Mononuclear cell (primary cell): ENCODE results near the gene OTOG. TPM values are rescaled to one million over a fixed set of nuclear protein-coding genes. Genes with fewer than 3 reads are reported as not detected.

Source experiments
- H3K27me3 ChIP-seq: 2 replicates; pipeline ENCODE4 v1.6.0; 2011; ENCODE audit warnings: low read length, control low read depth; ENCODE audit not compliant: insufficient read depth
- H3K4me1 ChIP-seq: 2 replicates; pipeline ENCODE4 v1.5.1; 2011; ENCODE audit warnings: mild to moderate bottlenecking, low read length, control low read depth; ENCODE audit not compliant: insufficient read depth
- H3K4me3 ChIP-seq: 2 replicates; pipeline ENCODE4 v1.5.1; 2011; ENCODE audit warnings: mild to moderate bottlenecking, low read length, moderate library complexity
- H3K9me3 ChIP-seq: 2 replicates; pipeline ENCODE4 v1.5.1; 2011; ENCODE audit warnings: low read depth, mild to moderate bottlenecking, control low read depth, low read length
- total RNA-seq: library from RNA; depleted of rRNA; stranded (reverse); fragments of >200 nt; gene quantifications from one replicate; pipeline ENCODE4 v1.2.3, GENCODE V29; 2012

Gene OTOG
- total RNA-seq, 1 donor = not detected

GRCh38 chr11:17558916-17559315, 11.9 kb downstream of the OTOG start:
- H3K4me3 ChIP-seq = no peak overlapping the region
- no peaks in the 10 kb centered on the region for H3K27me3 ChIP-seq
- H3K4me1 ChIP-seq = no peaks in the 10 kb centered on the region
- H3K9me3 ChIP-seq = no peaks in the 10 kb centered on the region

GRCh38 chr11:17559341-17560087, 12.5 kb downstream of the OTOG start:
- Histone ChIP-seq H3K27me3 (no peaks in the 10 kb centered on the region), H3K9me3 (no peaks in the 10 kb centered on the region), H3K4me1 (no peaks in the 10 kb centered on the region), H3K4me3 (no peak overlapping the region)

DNA sequence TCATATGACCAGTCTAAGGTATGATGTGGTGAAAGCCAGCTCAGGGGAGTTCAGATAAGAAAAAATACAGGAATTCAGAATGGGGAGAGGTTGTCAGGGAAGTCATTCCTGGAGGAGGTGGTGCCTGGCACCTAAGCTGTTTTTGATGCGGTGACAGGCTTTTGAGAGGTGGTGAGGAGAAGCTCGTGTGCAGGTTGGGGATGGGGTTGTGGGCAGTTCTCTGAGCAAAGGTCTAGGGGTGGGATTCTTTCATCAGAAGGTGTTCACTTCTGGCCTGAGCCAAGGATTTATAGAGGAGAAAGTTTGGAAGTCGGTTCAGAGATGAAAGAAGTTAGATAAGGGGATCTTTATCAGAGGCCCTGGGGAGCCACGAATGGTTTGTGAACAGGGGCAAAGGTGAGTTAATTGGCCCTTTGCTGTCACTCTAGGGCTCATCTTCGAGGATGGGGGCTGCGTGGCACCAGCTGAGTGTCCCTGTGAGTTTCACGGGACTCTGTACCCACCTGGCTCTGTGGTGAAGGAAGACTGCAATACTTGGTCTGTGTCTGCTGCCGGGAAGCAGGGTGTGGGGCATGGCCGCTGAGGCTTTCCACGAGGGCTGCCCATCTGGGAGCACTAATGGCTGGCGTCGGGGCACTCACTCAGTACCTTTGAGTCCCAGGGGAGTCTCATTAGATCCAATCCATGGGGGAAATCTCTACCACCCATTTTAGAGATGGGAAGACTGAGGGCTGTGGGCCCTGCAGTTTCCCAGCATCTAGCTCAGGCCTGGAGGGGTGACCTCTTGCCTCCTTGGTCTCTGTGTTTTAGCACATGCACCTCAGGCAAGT, 13.4 kb downstream of the OTOG start:
- Histone ChIP-seq H3K27me3 (no peaks in the 10 kb centered on the region), H3K4me1 (no peaks in the 10 kb centered on the region), H3K4me3 (no peak overlapping the region), H3K9me3 (no peaks in the 10 kb centered on the region)

DNA sequence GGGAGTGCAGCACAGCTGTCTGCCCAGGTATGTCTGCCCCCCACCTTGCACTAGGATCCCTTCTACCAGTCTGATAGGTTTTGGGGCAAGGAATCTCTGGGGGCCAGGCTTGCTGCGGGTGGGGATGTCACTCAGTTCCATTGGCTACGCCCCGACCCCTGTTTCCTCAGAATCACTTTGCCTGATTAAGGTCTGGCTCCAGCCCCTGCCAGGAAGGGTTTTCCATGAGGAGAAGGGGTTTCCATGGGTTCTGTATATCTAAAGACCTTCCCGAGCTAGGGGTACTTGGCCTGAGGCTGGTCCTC, 14.0 kb downstream of the OTOG start:
- Histone ChIP-seq H3K4me3 (no peak overlapping the region), H3K9me3 (no peaks in the 10 kb centered on the region), H3K27me3 (no peaks in the 10 kb centered on the region), H3K4me1 (no peaks in the 10 kb centered on the region)

GRCh38 chr11:17561526-17561925, 14.5 kb downstream of the OTOG start:
- Histone ChIP-seq H3K4me3 (no peak overlapping the region), H3K9me3 (no peaks in the 10 kb centered on the region), H3K4me1 (no peaks in the 10 kb centered on the region), H3K27me3 (no peaks in the 10 kb centered on the region)

DNA sequence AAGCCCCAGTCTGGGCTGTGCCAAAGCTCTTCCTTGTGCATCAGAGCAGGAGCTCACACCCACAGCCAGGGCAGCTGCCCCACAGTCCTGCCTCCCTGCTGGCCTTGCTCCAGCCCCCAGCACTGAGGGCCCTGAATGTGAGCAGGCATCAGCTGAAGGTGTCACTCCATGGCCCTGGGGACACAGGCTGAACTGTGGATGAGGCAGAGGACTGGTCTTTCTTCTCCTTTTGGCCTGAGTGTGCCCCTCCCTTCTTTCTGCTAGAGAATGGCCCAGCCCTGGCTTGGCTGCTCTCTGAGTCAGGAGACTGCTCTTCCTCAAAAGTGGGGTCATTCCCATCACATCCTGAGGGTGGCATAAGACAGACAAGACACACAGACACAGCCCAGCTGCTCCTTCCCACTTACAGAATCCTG, 16.2 kb downstream of the OTOG start:
- Histone ChIP-seq H3K27me3 (no peaks in the 10 kb centered on the region), H3K4me1 (no peaks in the 10 kb centered on the region), H3K4me3 (no peak overlapping the region), H3K9me3 (no peaks in the 10 kb centered on the region)

DNA sequence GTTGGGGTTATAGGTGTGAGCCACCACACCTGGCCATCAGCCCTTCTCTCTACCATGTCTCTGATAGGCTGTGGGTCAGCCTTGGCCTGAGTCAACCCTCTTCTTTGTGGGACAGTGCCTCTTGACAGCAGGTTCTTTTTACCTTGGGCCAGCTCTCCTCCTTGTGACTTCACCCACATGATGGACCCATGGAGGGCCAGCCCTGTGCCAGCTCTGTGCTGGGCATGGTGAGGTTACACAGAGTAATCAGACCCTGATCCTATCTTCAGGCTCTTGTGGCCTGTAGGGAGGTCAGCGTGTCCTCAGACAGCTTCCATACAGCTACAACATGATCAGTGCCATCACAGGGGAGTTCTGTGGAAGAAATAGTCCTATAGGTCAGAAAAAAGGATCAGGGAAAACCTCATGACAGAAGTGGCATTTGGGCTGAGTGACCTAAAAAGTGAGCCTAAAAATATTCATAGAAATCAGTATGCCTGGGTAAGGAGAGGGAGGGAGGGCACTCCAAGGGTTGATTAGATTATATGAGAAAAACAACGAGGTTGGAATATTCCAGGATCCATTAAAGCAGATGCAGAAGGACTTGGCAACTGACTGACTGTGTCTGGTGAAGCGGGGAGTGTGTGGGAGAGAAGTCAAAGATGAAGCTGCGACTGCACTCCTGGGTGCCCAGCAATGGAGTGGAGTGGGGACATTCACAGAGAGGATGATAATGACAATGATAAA, 17.1 kb downstream of the OTOG start:
- Histone ChIP-seq H3K27me3 (no peaks in the 10 kb centered on the region), H3K4me3 (no peak overlapping the region), H3K9me3 (no peaks in the 10 kb centered on the region), H3K4me1 (no peaks in the 10 kb centered on the region)

DNA sequence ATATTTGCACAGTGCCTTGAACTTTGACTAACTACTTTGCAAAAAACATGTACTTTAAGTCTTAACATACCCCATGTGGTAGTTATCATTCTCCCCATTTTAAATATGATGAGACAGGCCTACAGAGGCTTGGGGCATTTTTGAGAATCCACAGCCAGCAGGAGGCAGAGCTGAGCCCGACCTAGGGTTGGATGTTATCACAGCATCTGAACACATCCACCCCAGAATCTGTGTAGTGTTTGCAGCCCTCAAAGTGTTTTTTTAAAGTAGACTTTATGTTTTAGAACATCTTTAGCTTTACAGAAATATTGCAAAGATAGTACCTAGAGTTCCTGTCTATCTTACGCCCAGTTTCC, 17.6 kb downstream of the OTOG start:
- Histone ChIP-seq H3K27me3 (no peaks in the 10 kb centered on the region), H3K9me3 (no peaks in the 10 kb centered on the region), H3K4me1 (no peaks in the 10 kb centered on the region), H3K4me3 (no peak overlapping the region)

DNA sequence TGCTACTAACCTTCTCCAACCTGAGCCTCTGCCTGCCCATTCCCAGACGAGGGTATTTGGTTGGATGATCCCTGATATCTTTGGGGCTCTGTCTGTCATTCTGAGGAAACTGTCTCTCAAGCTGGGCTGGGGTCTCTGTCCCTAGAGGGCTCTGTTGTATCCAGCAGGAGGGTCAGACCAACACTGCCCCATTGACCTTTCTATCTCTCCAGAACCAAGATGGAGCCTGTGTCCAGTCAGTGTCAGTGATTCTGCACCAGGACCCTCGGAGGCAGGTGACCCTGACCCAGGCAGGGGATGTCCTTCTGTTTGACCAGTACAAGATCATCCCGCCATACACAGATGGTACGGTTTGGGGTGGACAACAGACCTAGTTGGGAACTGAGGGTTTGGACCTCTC, 21.9 kb downstream of the OTOG start:
- Histone ChIP-seq H3K4me3 (no peak overlapping the region), H3K4me1 (no peaks in the 10 kb centered on the region), H3K27me3 (no peaks in the 10 kb centered on the region), H3K9me3 (no peaks in the 10 kb centered on the region)

DNA sequence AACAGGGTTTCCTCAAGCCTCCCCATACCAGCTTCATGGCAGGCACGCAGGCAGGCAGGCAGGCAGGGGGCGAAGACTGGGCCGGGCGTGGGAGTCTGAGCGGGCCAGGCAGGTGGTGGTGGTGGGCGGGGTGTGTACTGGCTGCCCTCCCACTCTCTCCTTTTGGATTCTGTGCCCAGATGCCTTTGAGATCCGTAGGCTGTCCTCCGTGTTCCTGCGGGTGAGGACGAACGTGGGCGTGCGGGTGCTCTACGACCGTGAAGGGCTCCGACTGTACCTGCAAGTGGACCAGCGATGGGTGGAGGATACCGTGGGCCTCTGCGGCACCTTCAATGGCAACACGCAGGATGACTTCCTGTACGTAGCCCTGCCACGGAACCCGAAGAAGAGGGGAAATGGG, 23.0 kb downstream of the OTOG start:
- Histone ChIP-seq H3K9me3 (no peaks in the 10 kb centered on the region), H3K4me1 (no peaks in the 10 kb centered on the region), H3K27me3 (no peaks in the 10 kb centered on the region), H3K4me3 (no peak overlapping the region)

DNA sequence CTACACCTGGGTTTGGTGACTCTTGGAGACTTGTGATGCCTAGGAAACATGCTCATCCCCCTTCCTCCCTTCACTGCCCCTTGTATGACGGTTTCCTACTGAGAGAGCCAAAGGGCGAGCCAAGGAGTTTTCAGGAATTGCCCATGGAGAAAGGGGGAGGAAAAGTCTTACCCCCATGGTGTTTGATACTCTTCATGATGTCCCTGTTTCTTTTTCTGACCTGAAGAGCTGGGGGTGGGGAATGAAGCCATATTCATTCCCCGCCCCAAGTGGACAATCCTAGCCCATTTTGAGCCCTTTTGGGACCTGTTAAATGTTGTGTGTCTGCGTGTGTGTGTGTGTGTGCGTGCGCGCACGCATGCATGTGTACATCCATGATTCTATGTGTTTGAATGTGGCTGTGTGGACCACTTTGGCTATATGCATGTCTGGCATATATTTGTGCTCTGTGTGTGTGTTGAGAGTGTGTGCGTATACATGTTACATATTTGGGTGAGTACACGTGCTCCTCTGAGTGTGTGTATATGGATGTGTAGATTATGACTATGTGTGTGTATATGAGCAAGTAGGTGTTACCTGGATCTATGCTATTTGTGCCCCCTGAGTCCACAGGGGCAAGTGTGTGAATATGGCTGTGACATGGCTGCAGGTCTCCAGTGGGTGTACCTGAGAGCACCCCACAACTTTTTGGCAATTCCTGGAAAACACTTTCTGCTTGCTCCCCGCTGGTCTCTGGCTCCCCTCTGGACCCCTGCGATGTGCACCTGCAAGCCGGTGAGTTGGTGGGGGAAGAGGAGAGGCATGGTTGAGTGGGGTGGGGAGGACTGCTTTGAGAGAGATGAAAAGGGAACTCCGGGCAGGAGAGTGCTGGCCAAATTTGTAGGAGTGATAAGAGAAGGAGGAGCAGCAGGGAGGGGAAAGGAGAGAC, 24.6 kb downstream of the OTOG start:
- Histone ChIP-seq H3K27me3 (no peaks in the 10 kb centered on the region), H3K4me3 (no peak overlapping the region), H3K4me1 (no peaks in the 10 kb centered on the region), H3K9me3 (no peaks in the 10 kb centered on the region)

- Histone ChIP-seq H3K4me1 (no peaks in the 10 kb centered on the region), H3K27me3 (no peaks in the 10 kb centered on the region)
Observed at GRCh38 chr11:17572359-17572690, 25.3 kb downstream of the OTOG start.

DNA sequence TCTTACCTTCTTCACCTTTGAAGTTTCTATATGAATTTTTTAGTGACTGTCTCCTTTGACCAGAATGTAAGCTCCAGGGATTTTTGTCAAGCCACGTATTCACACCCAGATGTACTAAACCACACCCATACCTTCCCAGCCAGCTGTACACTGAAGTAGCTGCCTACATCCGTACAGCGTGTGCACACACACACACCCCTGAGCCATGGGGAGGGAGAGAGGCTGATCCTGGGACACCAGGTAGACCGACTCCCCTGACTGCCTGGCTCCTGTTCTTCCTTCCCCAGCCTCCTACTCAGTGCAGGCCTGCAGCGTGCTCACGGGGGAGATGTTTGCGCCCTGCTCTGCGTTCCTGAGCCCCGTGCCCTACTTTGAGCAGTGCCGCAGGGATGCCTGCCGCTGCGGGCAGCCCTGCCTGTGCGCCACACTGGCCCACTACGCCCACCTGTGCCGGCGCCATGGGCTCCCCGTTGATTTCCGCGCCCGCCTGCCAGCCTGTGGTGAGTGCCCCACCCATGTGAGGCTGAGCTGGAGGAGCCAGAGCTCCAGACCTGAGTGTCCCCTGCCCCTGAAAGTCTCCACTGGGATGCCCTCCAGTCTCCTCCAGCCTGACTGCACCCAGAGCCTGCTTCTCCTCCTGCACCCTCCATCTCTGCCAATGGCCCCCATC, 25.9 kb downstream of the OTOG start:
- H3K9me3 ChIP-seq = no peaks in the 10 kb centered on the region
- no peaks in the 10 kb centered on the region for H3K4me1 ChIP-seq
- no peak overlapping the region for H3K4me3 ChIP-seq
- H3K27me3 ChIP-seq = no peaks in the 10 kb centered on the region

More at GRCh38 chr11:17572359-17572690, 25.3 kb downstream of the OTOG start:
- H3K9me3 ChIP-seq = no peaks in the 10 kb centered on the region
- no peak overlapping the region for H3K4me3 ChIP-seq

DNA sequence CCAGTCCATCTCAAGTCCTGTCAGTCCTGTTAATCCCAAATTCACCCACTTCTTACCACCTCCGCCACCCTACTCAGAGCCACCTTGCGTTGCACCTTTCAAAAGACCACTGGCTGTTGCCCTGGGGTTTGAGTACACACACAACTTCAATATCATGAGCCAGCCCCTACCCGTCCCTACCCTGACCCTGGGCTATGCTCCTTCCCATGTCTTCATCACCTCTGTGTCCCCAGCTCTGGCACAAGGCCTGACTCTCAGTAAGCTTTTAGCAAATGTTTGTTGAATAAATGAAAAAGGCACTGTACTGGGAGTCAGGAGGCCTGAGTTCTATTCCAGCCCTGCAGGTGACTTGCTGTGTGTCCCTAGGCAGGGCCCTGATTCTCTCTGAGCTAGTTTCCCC, 26.5 kb downstream of the OTOG start:
- H3K4me3 ChIP-seq = no peak overlapping the region
- H3K27me3 ChIP-seq = no peaks in the 10 kb centered on the region
- H3K9me3 ChIP-seq = no peaks in the 10 kb centered on the region
- H3K4me1 ChIP-seq = no peaks in the 10 kb centered on the region
